SK-N-SH (cell line): ENCODE results near the gene KRTAP9-3. TPM values are rescaled to one million over a fixed set of nuclear protein-coding genes. Genes with fewer than 3 reads are reported as not detected.

Experiments used
- CTCF ChIA-PET: fragments of 300-600, 350-600 bp; formaldehyde crosslinking; extraction: SDS; loops from one replicate; lab custom pipeline; 2021; lab: Yijun Ruan, JAX
- POLR2A ChIA-PET: fragments of 350-600 bp; sonication (Branson Sonifier 250); formaldehyde crosslinking; extraction: SDS; loops from one replicate; lab custom pipeline; 2020; ENCODE audit warnings: antibody characterized with exemption, inconsistent platforms; lab: Yijun Ruan, JAX
- DNase-seq: peaks from one replicate; pipeline ENCODE4 v3.0.0; 2012
- H2AFZ ChIP-seq: fragments of 200-600 bp; sonication (generic); 2 replicates; pipeline ENCODE4 v1.8.1; 2016; ENCODE audit warnings: antibody characterized with exemption, mild to moderate bottlenecking, low read depth
- H3F3A ChIP-seq: fragments of 200-600 bp; sonication (generic); replicated peaks from 2 replicates; pipeline ENCODE3; 2016; ENCODE audit warnings: antibody characterized with exemption, mild to moderate bottlenecking; ENCODE audit not compliant: insufficient read depth
- H3K27ac ChIP-seq, 2 experiments: fragments of 200-500 bp in 1 of 2; fragments of 200-600 bp in 1 of 2; sonication (Bioruptor generic) in 1 of 2; sonication (generic), shearing (Covaris generic) in 1 of 2; 2 replicates each; pipeline versions ENCODE4 v1.5.1 to v1.6.1; 2014 to 2016; ENCODE audit warnings: low read depth in 2 of 2, inconsistent platforms in 1 of 2, low read length in 1 of 2, mild to moderate bottlenecking in 1 of 2, mixed read lengths in 1 of 2
- H3K27me3 ChIP-seq: fragments of 200-600 bp; sonication (generic), shearing (Covaris generic); 2 replicates; pipeline ENCODE4 v1.6.1; 2016; ENCODE audit warnings: mixed run types; ENCODE audit not compliant: insufficient read depth
- H3K36me3 ChIP-seq, 2 experiments: fragments of 200-500 bp in 1 of 2; fragments of 200-600 bp in 1 of 2; sonication (Bioruptor generic) in 1 of 2; sonication (generic) in 1 of 2; replicated peaks in 1 of 2; 2 replicates each; pipeline versions ENCODE3 to v1.5.1; 2014 to 2016; ENCODE audit warnings: low read length in 1 of 2, mild to moderate bottlenecking in 1 of 2; ENCODE audit not compliant: insufficient read depth in 2 of 2, control insufficient read depth in 1 of 2
- H3K4me1 ChIP-seq, 2 experiments: fragments of 200-500 bp in 1 of 2; fragments of 200-600 bp in 1 of 2; sonication (Bioruptor generic) in 1 of 2; sonication (generic), shearing (Covaris generic) in 1 of 2; 2 replicates each; pipeline versions ENCODE4 v1.5.1 to v1.6.1; 2014 to 2016; ENCODE audit warnings: low read depth in 1 of 2, low read length in 1 of 2, mixed run types in 1 of 2; ENCODE audit not compliant: insufficient read depth in 2 of 2, control insufficient read depth in 1 of 2
- H3K4me2 ChIP-seq: fragments of 200-600 bp; sonication (generic), shearing (Covaris generic); 2 replicates; pipeline ENCODE4 v1.6.1; 2017; ENCODE audit warnings: mixed run types
- H3K4me3 ChIP-seq, 2 experiments: fragments of 200-500 bp in 1 of 2; fragments of 200-600 bp in 1 of 2; sonication (Bioruptor generic) in 1 of 2; sonication (generic), shearing (Covaris generic) in 1 of 2; 2 replicates each; pipeline versions ENCODE4 v1.5.1 to v1.8.1; 2014 to 2016; ENCODE audit warnings: low read depth in 2 of 2, inconsistent platforms in 1 of 2, low read length in 1 of 2, mild to moderate bottlenecking in 1 of 2, mixed read lengths in 1 of 2, moderate library complexity in 1 of 2
- H3K79me2 ChIP-seq: fragments of 200-600 bp; sonication (generic); 2 replicates; pipeline ENCODE4 v1.8.1; 2017; ENCODE audit warnings: mild to moderate bottlenecking; ENCODE audit not compliant: insufficient read depth
- H3K9ac ChIP-seq: fragments of 200-600 bp; sonication (generic); 2 replicates; pipeline ENCODE4 v1.6.1; 2017; ENCODE audit warnings: mixed run types
- H3K9me2 ChIP-seq: fragments of 200-600 bp; sonication (generic); 2 replicates; pipeline ENCODE4 v1.6.1; 2017; ENCODE audit warnings: mixed run types
- H3K9me3 ChIP-seq: fragments of 200-600 bp; sonication (generic); 2 replicates; pipeline ENCODE4 v1.6.1; 2017; ENCODE audit warnings: mixed run types, mild to moderate bottlenecking, moderate library complexity
- H4K20me1 ChIP-seq: fragments of 200-600 bp; sonication (generic); 2 replicates; pipeline ENCODE4 v1.6.1; 2017; ENCODE audit warnings: mild to moderate bottlenecking, mixed run types; ENCODE audit not compliant: insufficient read depth
- ELF1 ChIP-seq: IDR thresholded peaks from 2 replicates; pipeline ENCODE4 v1.4.0; 2012
- EP300 ChIP-seq, 2 experiments: IDR thresholded peaks; 2 replicates each; pipeline versions ENCODE4 v1.4.0 to v1.6.1; 2012; ENCODE audit warnings: borderline replicate concordance in 1 of 2, low read depth in 1 of 2, low read length in 1 of 2
- EZH2phosphoT487 ChIP-seq: fragments of 200-600 bp; sonication (generic); IDR thresholded peaks from 2 replicates; pipeline ENCODE4 v1.6.1; 2017; ENCODE audit warnings: low read depth, mixed run types, mild to moderate bottlenecking, antibody characterized with exemption, moderate library complexity, borderline replicate concordance
- FOSL2 ChIP-seq: IDR thresholded peaks from 2 replicates; pipeline ENCODE4 v1.4.0; 2012; ENCODE audit warnings: low read depth, mild to moderate bottlenecking, moderate library complexity, borderline replicate concordance
- FOXJ3 ChIP-seq: sonication (generic); formaldehyde crosslinking; IDR thresholded peaks from 2 replicates; pipeline ENCODE4 v1.5.1; 2020; ENCODE audit warnings: mild to moderate bottlenecking, missing genetic modification reagents
- GATA2 ChIP-seq: sonication (generic); formaldehyde crosslinking; IDR thresholded peaks from 2 replicates; pipeline ENCODE4 v1.5.0; 2020; ENCODE audit warnings: mild to moderate bottlenecking, missing genetic modification reagents
- MXI1 ChIP-seq: IDR thresholded peaks from 2 replicates; pipeline ENCODE4 v1.6.1; 2012; ENCODE audit warnings: mild to moderate bottlenecking, low read depth, low read length, improper control_type of control experiment
- RCOR1 ChIP-seq: fragments of 150-350 bp; IDR thresholded peaks from 2 replicates; pipeline ENCODE4 v1.6.1; 2017; ENCODE audit warnings: antibody characterized with exemption, low read length
- RFX5 ChIP-seq: IDR thresholded peaks from 2 replicates; pipeline ENCODE4 v1.6.1; 2012; ENCODE audit warnings: mild to moderate bottlenecking, improper control_type of control experiment, low read length
- RXRA ChIP-seq: IDR thresholded peaks from 2 replicates; pipeline ENCODE4 v1.4.0; 2012; ENCODE audit warnings: low read depth, mild to moderate bottlenecking, borderline replicate concordance
- SIN3A ChIP-seq: IDR thresholded peaks from 2 replicates; pipeline ENCODE4 v1.6.1; 2012; ENCODE audit warnings: low read depth, mild to moderate bottlenecking, low read length, moderate library complexity, borderline replicate concordance
- SMC3 ChIP-seq: IDR thresholded peaks from 2 replicates; pipeline ENCODE4 v1.6.1; 2012; ENCODE audit warnings: low read depth, low read length, improper control_type of control experiment
- TCF12 ChIP-seq: IDR thresholded peaks from 2 replicates; pipeline ENCODE4 v1.4.0; 2012
- TEAD4 ChIP-seq: IDR thresholded peaks from 2 replicates; pipeline ENCODE4 v1.4.0; 2012; ENCODE audit warnings: mild to moderate bottlenecking, borderline replicate concordance; ENCODE audit not compliant: insufficient read depth
- WGBS: methylation state at CpG from one replicate; pipeline ENCODE4 v1.1.6; 2017; ENCODE audit warnings: low lambda C conversion rate; 5-methylcytosine and 5-hydroxymethylcytosine counted together
- polyA plus RNA-seq, 3 experiments: library from polyadenylated mRNA; depleted of rRNA; stranded (reverse); fragments of >200 nt; gene quantifications; 2 replicates each; pipeline ENCODE4 v1.2.3, GENCODE V29; 2012
- TF ChIP-seq, protein P1 (sequence below): IDR thresholded peaks from 2 replicates; pipeline ENCODE4 v1.6.1; 2012; ENCODE audit warnings: mild to moderate bottlenecking, low read depth, low read length, moderate library complexity
- TF ChIP-seq, protein P2 (sequence below): fragments of 200-600 bp; sonication (generic); IDR thresholded peaks from 2 replicates; pipeline ENCODE4 v1.6.1; 2017; ENCODE audit warnings: antibody characterized with exemption, mild to moderate bottlenecking, moderate library complexity
- TF ChIP-seq, protein P3 (sequence below): fragments of 150-350 bp; IDR thresholded peaks from 2 replicates; pipeline ENCODE4 v1.6.1; 2016; ENCODE audit warnings: mild to moderate bottlenecking, low read depth, low read length

Gene KRTAP9-3
- polyA plus RNA-seq, 1 of the 3 experiments (the other 2 are of a cell fraction), result not detected

DNA sequence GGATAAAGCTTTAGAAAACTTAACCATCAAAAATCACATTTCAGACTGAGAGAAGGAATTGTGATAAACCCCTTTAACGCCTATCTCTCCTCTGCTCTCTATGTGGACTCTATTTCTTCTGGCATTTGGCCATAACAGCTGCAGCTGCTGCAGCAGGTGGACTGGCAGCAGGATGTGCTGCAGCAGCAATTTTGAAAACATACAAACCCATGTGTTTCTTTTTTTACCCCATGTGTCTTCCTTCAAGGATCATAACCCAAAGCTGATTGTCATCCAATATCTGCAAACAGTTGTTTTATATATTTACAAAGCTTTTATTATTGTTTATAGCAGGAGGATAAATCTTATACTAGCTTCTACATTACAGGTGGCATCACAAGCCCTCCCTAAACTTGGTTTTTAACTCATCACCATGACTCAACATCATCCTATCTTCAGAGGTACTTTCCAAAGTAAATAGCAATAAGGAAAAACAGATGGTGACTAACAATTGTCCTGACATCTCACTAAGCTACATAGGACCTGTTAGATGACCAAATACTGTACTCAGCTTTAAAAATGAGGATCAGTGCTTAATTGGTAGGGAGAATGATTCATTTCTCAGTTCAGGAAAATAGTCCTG, 20.3 kb upstream of the KRTAP9-3 start (continued):
- TF ChIP-seq, protein P1, sequence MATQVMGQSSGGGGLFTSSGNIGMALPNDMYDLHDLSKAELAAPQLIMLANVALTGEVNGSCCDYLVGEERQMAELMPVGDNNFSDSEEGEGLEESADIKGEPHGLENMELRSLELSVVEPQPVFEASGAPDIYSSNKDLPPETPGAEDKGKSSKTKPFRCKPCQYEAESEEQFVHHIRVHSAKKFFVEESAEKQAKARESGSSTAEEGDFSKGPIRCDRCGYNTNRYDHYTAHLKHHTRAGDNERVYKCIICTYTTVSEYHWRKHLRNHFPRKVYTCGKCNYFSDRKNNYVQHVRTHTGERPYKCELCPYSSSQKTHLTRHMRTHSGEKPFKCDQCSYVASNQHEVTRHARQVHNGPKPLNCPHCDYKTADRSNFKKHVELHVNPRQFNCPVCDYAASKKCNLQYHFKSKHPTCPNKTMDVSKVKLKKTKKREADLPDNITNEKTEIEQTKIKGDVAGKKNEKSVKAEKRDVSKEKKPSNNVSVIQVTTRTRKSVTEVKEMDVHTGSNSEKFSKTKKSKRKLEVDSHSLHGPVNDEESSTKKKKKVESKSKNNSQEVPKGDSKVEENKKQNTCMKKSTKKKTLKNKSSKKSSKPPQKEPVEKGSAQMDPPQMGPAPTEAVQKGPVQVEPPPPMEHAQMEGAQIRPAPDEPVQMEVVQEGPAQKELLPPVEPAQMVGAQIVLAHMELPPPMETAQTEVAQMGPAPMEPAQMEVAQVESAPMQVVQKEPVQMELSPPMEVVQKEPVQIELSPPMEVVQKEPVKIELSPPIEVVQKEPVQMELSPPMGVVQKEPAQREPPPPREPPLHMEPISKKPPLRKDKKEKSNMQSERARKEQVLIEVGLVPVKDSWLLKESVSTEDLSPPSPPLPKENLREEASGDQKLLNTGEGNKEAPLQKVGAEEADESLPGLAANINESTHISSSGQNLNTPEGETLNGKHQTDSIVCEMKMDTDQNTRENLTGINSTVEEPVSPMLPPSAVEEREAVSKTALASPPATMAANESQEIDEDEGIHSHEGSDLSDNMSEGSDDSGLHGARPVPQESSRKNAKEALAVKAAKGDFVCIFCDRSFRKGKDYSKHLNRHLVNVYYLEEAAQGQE, result no peak
- TF ChIP-seq TEAD4 (no peak), FOSL2 (no peak), EP300 (IDR thresholded peaks at IDR 0.05; ENCODE audit: borderline replicate concordance in 1 of 2, low read depth in 1 of 2, low read length in 1 of 2) (no peak), RCOR1 (no peak), SIN3A (no peak)
- TF ChIP-seq, protein P2, sequence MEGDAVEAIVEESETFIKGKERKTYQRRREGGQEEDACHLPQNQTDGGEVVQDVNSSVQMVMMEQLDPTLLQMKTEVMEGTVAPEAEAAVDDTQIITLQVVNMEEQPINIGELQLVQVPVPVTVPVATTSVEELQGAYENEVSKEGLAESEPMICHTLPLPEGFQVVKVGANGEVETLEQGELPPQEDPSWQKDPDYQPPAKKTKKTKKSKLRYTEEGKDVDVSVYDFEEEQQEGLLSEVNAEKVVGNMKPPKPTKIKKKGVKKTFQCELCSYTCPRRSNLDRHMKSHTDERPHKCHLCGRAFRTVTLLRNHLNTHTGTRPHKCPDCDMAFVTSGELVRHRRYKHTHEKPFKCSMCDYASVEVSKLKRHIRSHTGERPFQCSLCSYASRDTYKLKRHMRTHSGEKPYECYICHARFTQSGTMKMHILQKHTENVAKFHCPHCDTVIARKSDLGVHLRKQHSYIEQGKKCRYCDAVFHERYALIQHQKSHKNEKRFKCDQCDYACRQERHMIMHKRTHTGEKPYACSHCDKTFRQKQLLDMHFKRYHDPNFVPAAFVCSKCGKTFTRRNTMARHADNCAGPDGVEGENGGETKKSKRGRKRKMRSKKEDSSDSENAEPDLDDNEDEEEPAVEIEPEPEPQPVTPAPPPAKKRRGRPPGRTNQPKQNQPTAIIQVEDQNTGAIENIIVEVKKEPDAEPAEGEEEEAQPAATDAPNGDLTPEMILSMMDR, result no peak
- TF ChIP-seq, all 33 proteins: peak for 0

DNA sequence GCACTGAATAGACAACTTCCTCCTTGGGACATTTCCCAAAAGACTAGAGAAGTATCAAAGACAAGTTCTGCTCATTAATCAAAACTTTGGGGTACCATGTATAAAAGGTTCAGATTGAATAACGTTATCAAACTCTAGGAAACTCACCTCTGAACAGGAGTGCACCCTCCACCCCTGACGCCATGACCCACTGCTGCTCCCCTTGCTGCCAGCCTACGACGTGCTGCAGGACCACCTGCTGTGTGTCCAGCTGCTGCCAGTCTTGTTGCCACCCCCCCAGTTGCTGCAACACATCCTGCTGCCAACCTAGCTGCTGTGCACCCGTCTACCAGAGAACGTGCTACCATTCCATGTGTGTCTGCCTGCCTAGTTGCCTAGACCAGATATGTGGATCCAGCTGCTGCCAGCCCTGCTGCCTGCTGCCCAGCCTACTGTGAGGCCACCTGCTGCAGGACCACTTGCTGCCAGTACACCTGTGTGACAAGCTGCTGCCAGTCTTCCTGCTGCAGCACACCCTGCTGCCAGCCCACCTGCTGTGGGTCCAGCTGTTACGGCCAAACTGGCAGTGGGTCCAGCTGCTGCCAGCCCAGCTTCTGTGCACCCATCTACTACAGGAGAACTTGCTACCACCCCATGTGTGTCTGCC, 19.6 kb upstream of the KRTAP9-3 start:
- Histone ChIP-seq H4K20me1 (no peaks in the 10 kb centered on the region), H3K9ac (no peak overlapping the region), H2AFZ (no peak overlapping the region), H3K27me3 (peaks cover 46% of the 10 kb centered on the region; the same call in 1 of the 2 replicates), H3K36me3 (peaks cover 0 to 3% of the 10 kb centered on the region in 2 experiments), H3K9me3 (no peaks in the 10 kb centered on the region), H3K27ac (no peak overlapping the region), H3K4me1 (no peaks in the 10 kb centered on the region), H3K4me3 (no peak overlapping the region), H3K4me2 (no peak overlapping the region), H3F3A (no peaks in the 10 kb centered on the region), H3K79me2 (no peaks in the 10 kb centered on the region), H3K9me2 (0 out of 2 replicates have a peak, but pooled peaks cover 6% of the 10 kb centered on the region)
- no peak for DNase-seq
- CTCF ChIA-PET, result no interaction called here
- 12% methylated on average over 2 of the region's 7 CpGs for WGBS
- TF ChIP-seq GATA2 (CRISPR knock-in tag) (no peak), TEAD4 (no peak), EP300 (IDR thresholded peaks at IDR 0.05; ENCODE audit: borderline replicate concordance in 1 of 2, low read depth in 1 of 2, low read length in 1 of 2) (no peak), RFX5 (no peak), SMC3 (no peak), TCF12 (no peak), MXI1 (no peak), RCOR1 (no peak), ELF1 (no peak), EZH2phosphoT487 (no peak), RXRA (no peak), FOXJ3 (CRISPR knock-in tag) (no peak)
- TF ChIP-seq, protein P3, sequence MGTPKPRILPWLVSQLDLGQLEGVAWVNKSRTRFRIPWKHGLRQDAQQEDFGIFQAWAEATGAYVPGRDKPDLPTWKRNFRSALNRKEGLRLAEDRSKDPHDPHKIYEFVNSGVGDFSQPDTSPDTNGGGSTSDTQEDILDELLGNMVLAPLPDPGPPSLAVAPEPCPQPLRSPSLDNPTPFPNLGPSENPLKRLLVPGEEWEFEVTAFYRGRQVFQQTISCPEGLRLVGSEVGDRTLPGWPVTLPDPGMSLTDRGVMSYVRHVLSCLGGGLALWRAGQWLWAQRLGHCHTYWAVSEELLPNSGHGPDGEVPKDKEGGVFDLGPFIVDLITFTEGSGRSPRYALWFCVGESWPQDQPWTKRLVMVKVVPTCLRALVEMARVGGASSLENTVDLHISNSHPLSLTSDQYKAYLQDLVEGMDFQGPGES, result no peak
- POLR2A ChIA-PET, result no interaction called here
